VCaP (cell line): ENCODE results near the gene PALM.

Experiments
- H3K27ac ChIP-seq: fragments of 450-650 bp; 2 replicates; pipeline ENCODE4 v1.5.1; 2017
- TF ChIP-seq, protein P1 (sequence below): fragments of 450-650 bp; conservative IDR thresholded peaks from 2 replicates; pipeline ENCODE4 v1.5.1; 2017; ENCODE audit warnings: mild to moderate bottlenecking, moderate library complexity

PALM gene

DNA sequence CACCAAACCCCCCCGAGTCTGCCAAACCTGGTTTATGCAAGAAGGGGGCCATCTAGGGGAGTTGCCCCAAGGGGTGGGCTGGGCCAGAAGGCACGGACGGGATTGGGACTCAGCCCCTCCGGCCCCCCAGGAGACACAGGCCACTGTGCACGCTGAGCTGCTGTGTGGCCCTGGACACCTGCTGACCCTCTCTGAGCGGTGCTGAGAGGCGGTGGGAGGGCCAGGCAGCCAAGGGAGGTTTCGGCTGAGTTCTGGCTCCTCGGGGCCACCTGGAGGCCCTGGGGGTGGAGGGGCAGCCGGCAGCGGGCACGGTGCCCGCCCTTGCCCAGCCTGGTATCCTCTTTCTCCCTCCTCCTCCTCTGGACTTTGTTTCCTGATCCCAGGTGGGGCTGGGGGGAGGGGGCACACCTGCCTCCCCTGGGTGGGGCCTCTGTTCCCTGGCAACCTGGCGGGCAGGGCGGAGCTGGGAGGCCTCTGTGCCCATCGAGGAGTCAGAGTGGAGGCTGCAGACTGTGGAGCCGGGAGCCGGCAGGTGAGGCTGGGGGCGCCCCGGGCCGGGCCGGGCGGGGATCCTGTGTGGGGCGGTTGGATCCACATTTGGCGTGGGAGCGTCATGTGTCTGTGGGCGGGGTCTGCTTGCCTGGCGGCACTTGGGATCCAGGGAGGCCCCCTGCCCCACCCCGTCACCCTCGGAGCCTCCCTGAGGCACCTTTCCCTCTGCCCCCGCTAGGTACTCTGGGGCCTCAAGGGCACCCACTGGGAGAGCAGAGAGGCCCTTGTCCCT lies 42.1 kb downstream of the PALM start, which contains the start of gene MISP:
Gene MISP (plus strand): TSS at position 473 of the 784 bp plus-strand sequence. CDS start 5,835 bp downstream, outside the sequence.
- H3K27ac ChIP-seq, result no peak within 1 kb of the TSS
- TF ChIP-seq, protein P1, sequence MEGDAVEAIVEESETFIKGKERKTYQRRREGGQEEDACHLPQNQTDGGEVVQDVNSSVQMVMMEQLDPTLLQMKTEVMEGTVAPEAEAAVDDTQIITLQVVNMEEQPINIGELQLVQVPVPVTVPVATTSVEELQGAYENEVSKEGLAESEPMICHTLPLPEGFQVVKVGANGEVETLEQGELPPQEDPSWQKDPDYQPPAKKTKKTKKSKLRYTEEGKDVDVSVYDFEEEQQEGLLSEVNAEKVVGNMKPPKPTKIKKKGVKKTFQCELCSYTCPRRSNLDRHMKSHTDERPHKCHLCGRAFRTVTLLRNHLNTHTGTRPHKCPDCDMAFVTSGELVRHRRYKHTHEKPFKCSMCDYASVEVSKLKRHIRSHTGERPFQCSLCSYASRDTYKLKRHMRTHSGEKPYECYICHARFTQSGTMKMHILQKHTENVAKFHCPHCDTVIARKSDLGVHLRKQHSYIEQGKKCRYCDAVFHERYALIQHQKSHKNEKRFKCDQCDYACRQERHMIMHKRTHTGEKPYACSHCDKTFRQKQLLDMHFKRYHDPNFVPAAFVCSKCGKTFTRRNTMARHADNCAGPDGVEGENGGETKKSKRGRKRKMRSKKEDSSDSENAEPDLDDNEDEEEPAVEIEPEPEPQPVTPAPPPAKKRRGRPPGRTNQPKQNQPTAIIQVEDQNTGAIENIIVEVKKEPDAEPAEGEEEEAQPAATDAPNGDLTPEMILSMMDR, result no peak

- TF ChIP-seq, protein P1, result no peak
- H3K27ac ChIP-seq, result no peak overlapping the region
Observed at GRCh38 chr19:751501-752341, 43.0 kb downstream of the PALM start.

DNA sequence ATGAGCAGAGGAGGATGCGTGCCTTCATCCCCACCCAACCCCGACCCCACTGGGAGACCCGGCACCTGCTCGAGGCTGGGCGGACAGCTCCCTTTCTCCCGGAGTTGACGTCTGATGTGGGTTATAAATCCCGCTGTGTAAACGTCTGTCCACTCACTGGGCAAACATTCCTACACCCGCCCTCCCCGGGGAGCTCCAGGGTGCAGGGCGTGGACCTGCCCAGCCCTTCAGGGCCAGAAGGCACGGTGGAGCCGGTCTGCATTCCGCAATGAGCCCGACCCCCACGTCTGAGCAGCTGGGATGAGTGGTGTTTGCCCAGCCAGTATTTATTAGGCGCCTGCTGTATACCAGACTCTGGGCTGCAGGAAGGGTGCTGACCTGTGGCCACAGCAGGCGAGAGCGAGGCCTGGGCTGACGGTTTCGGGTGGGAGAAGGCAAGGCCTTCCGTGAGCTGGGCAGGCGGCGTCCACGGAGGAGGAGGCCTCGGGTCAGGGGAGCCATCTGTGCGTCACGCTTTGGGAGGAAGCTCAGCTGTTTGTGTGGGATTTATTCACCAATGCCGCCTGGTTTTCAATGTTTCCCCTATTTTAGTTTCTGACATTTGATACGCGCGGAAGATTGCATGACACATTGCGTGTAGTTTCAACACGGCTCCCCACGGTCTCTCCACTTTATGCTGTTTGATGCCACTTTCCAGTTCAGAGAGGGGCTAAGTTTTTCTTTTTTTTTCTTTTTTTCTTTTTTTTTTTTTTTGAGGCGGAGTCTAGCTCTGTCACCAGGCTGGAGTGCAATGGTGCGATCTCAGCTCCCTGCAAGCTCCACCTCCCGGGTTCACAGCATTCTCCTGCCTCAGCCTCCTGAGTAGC lies 44.1 kb downstream of the PALM start:
- no peak overlapping the region for H3K27ac ChIP-seq
- TF ChIP-seq, protein P1, result no peak

DNA sequence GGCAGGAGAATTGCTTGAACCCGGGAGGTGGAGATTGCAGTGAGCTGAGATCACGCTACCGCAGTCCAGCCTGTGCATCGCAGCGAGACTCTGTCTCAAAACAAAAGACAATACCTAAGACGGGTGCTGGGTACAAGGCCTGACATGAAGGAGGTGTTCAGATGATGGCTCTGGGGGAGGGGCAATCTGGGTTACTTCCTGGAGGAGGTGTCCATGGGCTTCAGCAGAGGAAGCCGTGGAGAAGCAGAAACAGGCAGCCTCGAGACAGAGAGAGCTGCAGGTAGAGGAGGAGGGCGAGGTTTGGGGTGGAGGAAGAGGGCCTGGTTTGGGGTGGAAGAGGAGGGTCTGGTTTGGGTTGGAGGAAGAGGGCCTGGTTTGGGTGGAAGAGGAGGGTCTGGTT lies 45.8 kb downstream of the PALM start:
- TF ChIP-seq, protein P1, result no peak
- no peak overlapping the region for H3K27ac ChIP-seq

- no peak overlapping the region for H3K27ac ChIP-seq
- TF ChIP-seq, protein P1, result no peak
Observed at GRCh38 chr19:755063-755462, 46.3 kb downstream of the PALM start.

DNA sequence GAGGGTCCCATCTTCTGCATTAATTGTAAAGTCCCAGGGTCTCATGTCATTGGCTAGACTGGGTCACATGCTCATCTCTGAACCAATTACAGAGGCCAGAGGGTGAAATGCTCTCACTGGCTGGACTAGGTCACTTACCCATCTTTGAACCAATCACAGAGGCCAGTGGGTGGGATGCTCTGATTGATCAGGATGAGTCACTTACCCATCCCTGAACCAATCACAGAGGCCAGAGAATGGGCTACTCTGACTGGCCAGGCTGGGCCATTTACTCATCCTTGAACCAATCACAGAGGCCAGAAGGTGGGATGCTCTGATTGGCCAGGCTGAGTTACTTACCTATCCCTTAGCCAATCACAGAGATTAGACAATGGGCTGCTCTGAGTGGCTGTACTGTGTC lies 47.5 kb downstream of the PALM start:
- TF ChIP-seq, protein P1, result no peak
- no peak overlapping the region for H3K27ac ChIP-seq
